ENCODE results near the gene CD244.
"Not testable (repeated sequence)": the region's sequence is repeated elsewhere in the genome, so short reads cannot be mapped to it uniquely, and the experiment has no call there.

Gene CD244

GRCh38 chr1:160877221-160877620 is 14.5 kb upstream of the CD244 start:
- no peak for DNase-seq

- no peak for DNase-seq
These were observed 13.6 kb upstream of the CD244 start for GRCh38 chr1:160876311-160876710.

GRCh38 chr1:160875591-160875990 is 12.9 kb upstream of the CD244 start:
- not testable (repeated sequence) for DNase-seq

GRCh38 chr1:160874935-160875334 is 12.2 kb upstream of the CD244 start:
- no peak for DNase-seq

GRCh38 chr1:160868141-160868540 is 5.5 kb upstream of the CD244 start:
- DNase-seq = no peak

- not testable (repeated sequence) for DNase-seq
These were observed 5.0 kb upstream of the CD244 start for GRCh38 chr1:160867651-160868050.

GRCh38 chr1:160866695-160867260 is 4.1 kb upstream of the CD244 start:
- no peak for DNase-seq

GRCh38 chr1:160866001-160866694 is 3.5 kb upstream of the CD244 start:
- no peak for DNase-seq

- no peak for DNase-seq
These were observed 2.6 kb upstream of the CD244 start for GRCh38 chr1:160865337-160865736.

- DNase-seq = no peak
These were observed 1.5 kb upstream of the CD244 start for GRCh38 chr1:160864173-160864572.

GRCh38 chr1:160863774-160864131 is 1.1 kb upstream of the CD244 start:
- DNase-seq = no peak

- DNase-seq = no peak
These were observed 530 bp upstream of the CD244 start for GRCh38 chr1:160863061-160863773.

- no peak for DNase-seq
These were observed 1.7 kb downstream of the CD244 start for GRCh38 chr1:160860840-160861505.

- DNase-seq = no peak
These were observed 3.5 kb downstream of the CD244 start for GRCh38 chr1:160859166-160859565.

GRCh38 chr1:160858507-160858906 is 4.2 kb downstream of the CD244 start:
- DNase-seq = no peak

GRCh38 chr1:160858097-160858496 is 4.6 kb downstream of the CD244 start:
- DNase-seq = no peak

- DNase-seq = no peak
These were observed 7.3 kb downstream of the CD244 start for GRCh38 chr1:160855181-160855981.

GRCh38 chr1:160853754-160854153 is 8.9 kb downstream of the CD244 start:
- no peak for DNase-seq

- DNase-seq = no peak
These were observed 9.7 kb downstream of the CD244 start for GRCh38 chr1:160853014-160853413.

GRCh38 chr1:160850993-160851392 is 11.7 kb downstream of the CD244 start:
- no peak for DNase-seq

GRCh38 chr1:160850541-160850940 is 12.1 kb downstream of the CD244 start:
- DNase-seq = no peak

- DNase-seq = no peak
These were observed 16.4 kb downstream of the CD244 start for GRCh38 chr1:160846281-160846680.
